ENCODE results near the gene ANKRD42.

Gene ANKRD42

GRCh38 chr11:83156144-83156995 is 37.1 kb upstream of the ANKRD42 start:
- TF ChIP-seq, protein P1, sequence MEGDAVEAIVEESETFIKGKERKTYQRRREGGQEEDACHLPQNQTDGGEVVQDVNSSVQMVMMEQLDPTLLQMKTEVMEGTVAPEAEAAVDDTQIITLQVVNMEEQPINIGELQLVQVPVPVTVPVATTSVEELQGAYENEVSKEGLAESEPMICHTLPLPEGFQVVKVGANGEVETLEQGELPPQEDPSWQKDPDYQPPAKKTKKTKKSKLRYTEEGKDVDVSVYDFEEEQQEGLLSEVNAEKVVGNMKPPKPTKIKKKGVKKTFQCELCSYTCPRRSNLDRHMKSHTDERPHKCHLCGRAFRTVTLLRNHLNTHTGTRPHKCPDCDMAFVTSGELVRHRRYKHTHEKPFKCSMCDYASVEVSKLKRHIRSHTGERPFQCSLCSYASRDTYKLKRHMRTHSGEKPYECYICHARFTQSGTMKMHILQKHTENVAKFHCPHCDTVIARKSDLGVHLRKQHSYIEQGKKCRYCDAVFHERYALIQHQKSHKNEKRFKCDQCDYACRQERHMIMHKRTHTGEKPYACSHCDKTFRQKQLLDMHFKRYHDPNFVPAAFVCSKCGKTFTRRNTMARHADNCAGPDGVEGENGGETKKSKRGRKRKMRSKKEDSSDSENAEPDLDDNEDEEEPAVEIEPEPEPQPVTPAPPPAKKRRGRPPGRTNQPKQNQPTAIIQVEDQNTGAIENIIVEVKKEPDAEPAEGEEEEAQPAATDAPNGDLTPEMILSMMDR (conservative IDR thresholded peaks at IDR 0.05; ENCODE audit: low read length): no peak
- no peak for TF ChIP-seq EZH2phosphoT487 (IDR thresholded peaks at IDR 0.05; ENCODE audit: borderline replicate concordance)
- Histone ChIP-seq H3K27me3 (ENCODE audit: insufficient read depth, low read length, poor library complexity, severe bottlenecking) (peaks cover 9% of the 10 kb centered on the region), H3K4me1 (ENCODE audit: insufficient read depth, low read length, poor library complexity, severe bottlenecking) (peaks cover 18% of the 10 kb centered on the region), H3K9me2 (replicated peaks; ENCODE audit: low read depth, low read length) (no peaks in the 10 kb centered on the region), H3K4me3 (ENCODE audit: low read length, poor library complexity, severe bottlenecking) (peak overlapping the region; percentile 92), H3K9me3 (ENCODE audit: insufficient read depth, low read depth, low read length) (no peaks in the 10 kb centered on the region), H3K4me2 (ENCODE audit: low read depth, low read length, poor library complexity, severe bottlenecking) (peak overlapping the region; percentile 92), H3F3A (ENCODE audit: low read depth) (no peaks in the 10 kb centered on the region), H3K79me2 (ENCODE audit: insufficient read depth, low read length) (peaks cover 45% of the 10 kb centered on the region), H2AFZ (ENCODE audit: low read length) (peak overlapping the region; percentile 89), H3K9ac (ENCODE audit: low read depth, low read length, poor library complexity, severe bottlenecking) (peak overlapping the region; percentile 86), H3K36me3 (ENCODE audit: insufficient read depth, low read length) (peaks cover 11% of the 10 kb centered on the region), H4K20me1 (ENCODE audit: insufficient read depth, low read length, poor library complexity, severe bottlenecking) (peaks cover 44% of the 10 kb centered on the region)

- Histone ChIP-seq H3F3A (ENCODE audit: low read depth) (no peaks in the 10 kb centered on the region), H3K36me3 (ENCODE audit: insufficient read depth, low read length) (peaks cover 18% of the 10 kb centered on the region), H3K4me2 (ENCODE audit: low read depth, low read length, poor library complexity, severe bottlenecking) (peak within 1 kb of the TSS; percentile 94), H3K79me2 (ENCODE audit: insufficient read depth, low read length) (peaks cover 52% of the 10 kb centered on the region), H3K4me3 (ENCODE audit: low read length, poor library complexity, severe bottlenecking) (peak within 1 kb of the TSS; percentile 99), H3K9me2 (replicated peaks; ENCODE audit: low read depth, low read length) (no peaks in the 10 kb centered on the region), H3K9me3 (ENCODE audit: insufficient read depth, low read depth, low read length) (no peaks in the 10 kb centered on the region), H4K20me1 (ENCODE audit: insufficient read depth, low read length, poor library complexity, severe bottlenecking) (peaks cover 51% of the 10 kb centered on the region), H3K4me1 (ENCODE audit: insufficient read depth, low read length, poor library complexity, severe bottlenecking) (peaks cover 25% of the 10 kb centered on the region), H3K9ac (ENCODE audit: low read depth, low read length, poor library complexity, severe bottlenecking) (peak within 1 kb of the TSS; percentile 100), H2AFZ (ENCODE audit: low read length) (peak within 1 kb of the TSS; percentile 89), H3K27me3 (ENCODE audit: insufficient read depth, low read length, poor library complexity, severe bottlenecking) (peaks cover 9% of the 10 kb centered on the region)
- no peak for TF ChIP-seq EZH2phosphoT487 (IDR thresholded peaks at IDR 0.05; ENCODE audit: borderline replicate concordance)
- TF ChIP-seq, protein P1 (conservative IDR thresholded peaks at IDR 0.05; ENCODE audit: low read length): no peak
Observed at GRCh38 chr11:83156996-83157593, 36.4 kb upstream of the ANKRD42 start, which contains the start of gene PCF11. Gene PCF11, plus strand, starts transcription at chr11:83157131. Its CDS starts 309 bp downstream, at chr11:83157440.

DNA sequence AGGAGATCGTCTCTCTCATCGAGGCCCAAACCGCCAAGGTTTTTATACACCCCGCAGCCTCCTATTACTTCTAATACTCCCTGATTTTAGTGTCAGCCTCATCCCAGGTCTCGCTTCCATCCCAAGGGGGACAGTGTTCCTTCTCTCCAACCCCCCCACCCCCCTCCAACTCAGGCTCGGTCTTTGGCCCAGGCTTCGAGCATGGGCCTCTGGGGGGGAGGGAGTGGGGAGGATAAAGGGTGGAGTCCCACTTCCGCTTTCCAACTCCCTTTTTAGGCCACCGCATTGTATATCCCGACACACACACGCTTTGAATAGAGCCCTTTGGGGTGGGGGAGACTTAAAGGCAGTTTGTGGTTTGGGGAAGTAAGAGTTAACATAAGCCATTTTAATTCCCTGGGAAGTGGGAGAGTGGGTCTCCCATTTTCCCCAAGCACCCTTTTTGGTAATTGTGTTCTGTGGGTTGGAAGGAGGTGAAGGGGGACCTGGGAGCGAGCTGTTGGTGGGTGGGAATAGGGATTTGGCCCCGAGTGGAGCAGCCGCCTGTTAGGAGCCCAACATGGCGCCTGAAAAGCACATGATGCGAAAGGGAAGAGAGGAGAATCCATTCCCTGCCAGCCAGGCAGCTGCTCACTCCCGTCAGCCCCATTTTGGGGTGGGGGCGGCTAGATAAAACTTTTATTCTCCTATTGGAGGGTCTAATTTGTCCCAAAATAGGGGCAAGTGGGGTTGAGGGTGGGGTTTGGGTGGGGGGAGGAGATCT is 35.7 kb upstream of the ANKRD42 start:
- H3K4me2 ChIP-seq (ENCODE audit: low read depth, low read length, poor library complexity, severe bottlenecking): peak overlapping the region; percentile 94
- no peaks in the 10 kb centered on the region for H3F3A ChIP-seq (ENCODE audit: low read depth)
- H3K4me3 ChIP-seq (ENCODE audit: low read length, poor library complexity, severe bottlenecking): peak overlapping the region; percentile 99
- peaks cover 18% of the 10 kb centered on the region for H3K36me3 ChIP-seq (ENCODE audit: insufficient read depth, low read length)
- TF ChIP-seq, protein P1 (conservative IDR thresholded peaks at IDR 0.05; ENCODE audit: low read length): no peak
- TF ChIP-seq EZH2phosphoT487 (IDR thresholded peaks at IDR 0.05; ENCODE audit: borderline replicate concordance): no peak
- peaks cover 9% of the 10 kb centered on the region for H3K27me3 ChIP-seq (ENCODE audit: insufficient read depth, low read length, poor library complexity, severe bottlenecking)
- H3K79me2 ChIP-seq (ENCODE audit: insufficient read depth, low read length): peaks cover 59% of the 10 kb centered on the region
- peaks cover 58% of the 10 kb centered on the region for H4K20me1 ChIP-seq (ENCODE audit: insufficient read depth, low read length, poor library complexity, severe bottlenecking)
- peaks cover 32% of the 10 kb centered on the region for H3K4me1 ChIP-seq (ENCODE audit: insufficient read depth, low read length, poor library complexity, severe bottlenecking)
- H3K9ac ChIP-seq (ENCODE audit: low read depth, low read length, poor library complexity, severe bottlenecking): peak overlapping the region; percentile 100
- H2AFZ ChIP-seq (ENCODE audit: low read length): no peak overlapping the region; the same call in 1 of the 2 replicates
- H3K9me2 ChIP-seq (replicated peaks; ENCODE audit: low read depth, low read length): no peaks in the 10 kb centered on the region
- H3K9me3 ChIP-seq (ENCODE audit: insufficient read depth, low read depth, low read length): no peaks in the 10 kb centered on the region
